GM12891 (cell line): Measurements from ENCODE around the gene MAGOH.

Experiments
- POLR2A ChIP-seq: IDR thresholded peaks from 2 replicates; pipeline ENCODE4 v1.6.1; 2011; ENCODE audit warnings: low read depth, low read length, control low read depth
- POLR2AphosphoS5 ChIP-seq: IDR thresholded peaks from 2 replicates; pipeline ENCODE4 v1.6.1; 2011; ENCODE audit warnings: low read depth, low read length, control low read depth
- SPI1 ChIP-seq: IDR thresholded peaks from 2 replicates; pipeline ENCODE4 v1.6.1; 2011; ENCODE audit warnings: low read depth, low read length, control low read depth
- TAF1 ChIP-seq: IDR thresholded peaks from 2 replicates; pipeline ENCODE4 v1.6.1; 2011; ENCODE audit warnings: low read depth, low read length, control low read depth

DNA sequence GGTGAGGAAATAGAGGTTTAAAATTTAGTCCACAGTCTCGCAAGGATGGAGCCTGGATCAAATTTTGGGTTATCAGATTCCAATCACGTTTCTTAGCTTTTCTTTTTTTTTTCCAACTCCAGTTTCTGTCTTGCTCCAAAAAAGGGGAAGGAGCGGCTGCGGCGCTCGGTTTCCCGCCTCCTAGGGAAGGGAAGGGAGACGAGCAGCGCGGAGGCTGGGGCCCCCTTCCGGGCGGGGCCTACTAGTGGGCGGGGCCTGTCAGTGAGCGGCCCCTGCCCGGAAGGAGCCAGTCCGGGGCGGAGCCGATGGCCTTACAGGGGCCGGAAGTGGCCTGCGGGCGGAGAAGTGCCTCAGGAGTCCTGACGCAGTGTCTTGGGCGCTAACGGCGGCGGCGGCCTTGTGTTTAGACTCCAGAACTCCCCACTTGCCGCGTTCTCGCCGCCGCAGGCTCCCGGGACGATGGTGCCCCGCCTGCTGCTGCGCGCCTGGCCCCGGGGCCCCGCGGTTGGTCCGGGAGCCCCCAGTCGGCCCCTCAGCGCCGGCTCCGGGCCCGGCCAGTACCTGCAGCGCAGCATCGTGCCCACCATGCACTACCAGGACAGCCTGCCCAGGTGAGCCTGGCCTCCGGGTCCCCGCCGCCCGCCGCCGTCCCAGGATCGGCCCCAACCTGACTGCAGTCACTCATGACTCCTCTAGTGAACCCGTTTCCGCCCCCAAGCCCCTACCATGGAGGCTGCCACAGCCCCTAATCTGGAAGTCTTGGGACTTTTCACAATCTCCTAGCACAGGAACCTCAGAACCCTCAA, 41.6 kb downstream of the MAGOH start, which contains the start of gene CPT2:
- peak; percentile 88 for TF ChIP-seq POLR2A
- TF ChIP-seq TAF1: peak; percentile 81
- peak; percentile 92 for TF ChIP-seq POLR2AphosphoS5
- peak; percentile 14; the same call in 1 of the 2 replicates for TF ChIP-seq SPI1
